ENCODE measurements around the gene ZNF268.
"Not testable (repeated sequence)": the region's sequence is repeated elsewhere in the genome, so short reads cannot be mapped to it uniquely, and the experiment has no call there.

Gene ZNF268

GRCh38 chr12:133227281-133227852 is 46.1 kb downstream of the ZNF268 start:
- no peak for DNase-seq (ENCODE audit: low spot score)

- DNase-seq (ENCODE audit: low spot score) = no peak
Observed at GRCh38 chr12:133231001-133231400, 49.7 kb downstream of the ZNF268 start.

DNA sequence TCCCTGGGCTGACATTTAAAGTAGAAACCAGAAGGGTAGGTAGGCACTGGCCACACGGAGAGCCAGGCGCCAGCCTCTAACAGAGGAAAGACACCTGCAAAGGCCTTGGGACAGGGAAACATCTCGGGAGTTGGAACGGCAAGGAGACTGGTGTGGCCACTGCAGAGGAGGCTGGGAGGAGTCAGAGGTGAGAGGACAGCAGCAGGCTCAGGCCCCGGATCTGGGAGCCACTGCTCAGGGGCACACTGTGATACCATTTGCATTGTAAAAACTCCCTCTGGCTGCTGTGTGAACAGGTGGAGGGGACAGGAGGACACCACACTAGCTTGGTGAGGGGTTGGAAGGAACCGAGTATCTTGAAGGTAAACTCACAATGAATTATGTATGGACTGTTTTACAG is 51.7 kb downstream of the ZNF268 start:
- DNase-seq (ENCODE audit: low spot score) = no peak

DNA sequence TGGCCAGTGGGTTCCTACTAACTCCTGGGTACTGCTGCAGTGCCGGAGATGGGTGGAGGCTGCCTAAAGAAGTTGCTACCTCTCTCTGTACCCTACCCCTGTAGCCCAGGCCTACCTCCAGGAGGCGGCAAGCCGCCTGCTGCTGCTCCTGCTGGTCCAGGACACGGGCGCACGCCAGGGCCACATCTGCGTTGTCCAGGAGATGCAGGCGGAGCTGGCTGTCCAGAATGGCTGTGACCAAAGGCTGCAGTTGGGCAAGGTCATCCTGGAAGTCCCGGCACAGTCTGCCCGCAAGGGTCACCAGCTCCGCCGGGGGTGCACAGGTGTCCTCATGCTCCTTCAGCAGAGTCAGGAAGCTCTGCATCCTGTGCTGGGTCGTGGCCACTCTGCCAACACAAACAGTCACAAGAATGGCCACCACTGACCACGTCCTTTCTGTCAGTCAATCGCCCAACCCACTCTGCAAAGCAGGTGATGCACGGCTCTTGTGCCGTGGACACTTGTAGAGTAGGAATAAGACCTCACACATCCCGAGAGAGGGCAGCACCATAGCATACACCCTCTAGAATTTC is 52.8 kb downstream of the ZNF268 start:
- no peak for DNase-seq (ENCODE audit: low spot score)

- DNase-seq (ENCODE audit: low spot score) = no peak
Observed at GRCh38 chr12:133234971-133235370, 53.7 kb downstream of the ZNF268 start.

DNA sequence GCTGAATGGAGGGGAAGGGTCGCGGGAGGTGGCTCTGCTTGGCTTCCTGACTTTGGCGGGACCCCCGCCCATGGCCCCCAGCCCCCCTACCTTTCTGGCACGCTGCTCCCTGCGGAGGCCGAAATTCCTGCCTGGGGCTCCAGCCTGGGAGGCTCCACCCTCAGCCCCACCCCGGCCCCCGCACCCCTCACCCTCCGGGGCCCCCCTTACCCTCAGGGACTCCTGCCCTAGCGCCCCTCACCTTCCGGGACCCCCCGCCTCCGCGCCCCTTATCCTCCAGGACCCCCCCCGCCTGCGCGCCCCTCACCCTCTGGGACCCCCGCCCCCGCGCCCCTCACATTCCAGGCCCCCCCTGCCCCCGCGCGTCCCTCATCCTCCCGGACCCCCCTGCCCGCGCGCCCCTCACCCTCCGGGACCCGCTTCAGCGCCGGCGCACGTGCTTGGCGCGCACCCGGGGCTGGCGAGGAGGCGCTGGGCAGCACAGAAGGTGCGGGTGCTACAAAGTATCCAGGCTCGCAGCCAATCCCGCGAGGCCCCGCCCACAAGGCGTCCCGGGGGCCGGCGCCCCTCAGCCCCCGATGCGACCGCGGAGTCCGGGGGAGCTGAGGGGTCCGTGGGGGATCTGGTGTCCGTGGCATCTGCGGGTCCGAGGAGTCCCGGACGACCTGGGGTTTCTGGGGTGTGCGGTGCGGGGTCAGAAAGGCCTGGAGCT is 54.3 kb downstream of the ZNF268 start, which contains the start of gene ANHX:
Gene ANHX (minus strand): TSS at position 477 of the 712 bp plus-strand sequence. CDS start 1,521 bp downstream, outside the sequence.
- no peak for DNase-seq (ENCODE audit: low spot score)

- no peak for DNase-seq (ENCODE audit: low spot score)
Observed at GRCh38 chr12:133236144-133236543, 54.8 kb downstream of the ZNF268 start.

- DNase-seq (ENCODE audit: low spot score) = no peak
Observed at GRCh38 chr12:133236556-133236955, 55.3 kb downstream of the ZNF268 start.

GRCh38 chr12:133251732-133252131 is 70.4 kb downstream of the ZNF268 start:
- no peak for DNase-seq (ENCODE audit: low spot score)

- DNase-seq (ENCODE audit: low spot score) = not testable (repeated sequence)
Observed at GRCh38 chr12:133255833-133256232, 74.5 kb downstream of the ZNF268 start.

- no peak for DNase-seq (ENCODE audit: low spot score)
Observed at GRCh38 chr12:133256321-133256720, 75.0 kb downstream of the ZNF268 start.

DNA sequence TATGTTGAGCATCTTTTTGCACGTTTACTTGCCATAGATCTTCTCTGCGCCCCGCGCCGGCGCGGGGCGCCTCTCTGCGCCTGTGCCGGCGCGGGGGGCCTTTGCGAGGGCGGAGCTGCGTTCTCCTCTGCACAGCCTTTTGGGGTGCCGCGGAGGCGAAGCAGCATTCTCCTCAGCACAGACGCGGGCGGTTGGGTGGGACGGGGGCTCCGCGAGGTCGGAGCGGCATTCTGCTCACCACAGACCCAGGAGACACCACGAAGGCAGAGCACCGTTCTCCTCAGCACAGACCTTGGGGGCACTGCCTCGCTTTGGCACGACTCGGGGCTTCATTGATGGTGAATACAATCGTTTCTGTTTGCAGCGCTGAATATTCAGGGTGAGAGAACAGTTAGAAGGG is 82.9 kb downstream of the ZNF268 start:
- DNase-seq (ENCODE audit: low spot score) = no peak

Measured in CD4-positive, alpha-beta T cell treated with Interleukin-2 at 100 ng/mL for 4 hours (primary cell).